GM23338 (cell line): ENCODE measurements around the gene BAX. TPM values are rescaled to one million over a fixed set of nuclear protein-coding genes. Genes with fewer than 3 reads are reported as not detected.

Experiments
- ATAC-seq: fragments of 200-7000 bp; cut with Tn5 transposase; 3 replicates; pipeline ENCODE4 v1.9.1; 2020
- DNase-seq: peaks from one replicate; pipeline ENCODE4 v3.0.0-alpha.2; 2015; ENCODE audit warnings: low spot score
- H2AFZ ChIP-seq: fragments of 200-600 bp; sonication (generic); 2 replicates; pipeline ENCODE4 v1.8.0; 2016; ENCODE audit warnings: antibody characterized with exemption, mild to moderate bottlenecking, moderate library complexity
- H3F3A ChIP-seq: fragments of 200-600 bp; sonication (generic); replicated peaks from 2 replicates; pipeline ENCODE4 v1.8.0; 2017; ENCODE audit warnings: antibody characterized with exemption, mixed run types, low read depth
- H3K27ac ChIP-seq: fragments of 200-600 bp; sonication (generic); 2 replicates; pipeline ENCODE4 v1.6.1; 2016; ENCODE audit warnings: low read depth
- H3K27me3 ChIP-seq: fragments of 200-600 bp; sonication (generic); 2 replicates; pipeline ENCODE4 v1.8.0; 2016; ENCODE audit warnings: mild to moderate bottlenecking, mixed run types, moderate library complexity; ENCODE audit not compliant: insufficient read depth
- H3K36me3 ChIP-seq: fragments of 200-600 bp; sonication (generic); 2 replicates; pipeline ENCODE4 v1.8.0; 2016; ENCODE audit warnings: mild to moderate bottlenecking; ENCODE audit not compliant: insufficient read depth
- H3K4me1 ChIP-seq: fragments of 200-600 bp; sonication (generic); 2 replicates; pipeline ENCODE4 v1.8.0; 2016; ENCODE audit warnings: mild to moderate bottlenecking, moderate library complexity; ENCODE audit not compliant: insufficient read depth
- H3K4me2 ChIP-seq: fragments of 200-600 bp; sonication (generic); 2 replicates; pipeline ENCODE4 v1.7.1; 2017; ENCODE audit warnings: mixed run types
- H3K4me3 ChIP-seq: fragments of 200-600 bp; sonication (generic); 2 replicates; pipeline ENCODE4 v1.6.1; 2016; ENCODE audit warnings: mixed run types
- H3K79me2 ChIP-seq: fragments of 200-600 bp; sonication (generic); replicated peaks from 2 replicates; pipeline ENCODE4 v1.8.0; 2017; ENCODE audit warnings: mild to moderate bottlenecking; ENCODE audit not compliant: insufficient read depth
- H3K9me2 ChIP-seq: fragments of 200-600 bp; sonication (generic); 2 replicates; pipeline ENCODE4 v1.8.0; 2017; ENCODE audit not compliant: insufficient read depth
- H4K20me1 ChIP-seq: fragments of 200-600 bp; sonication (generic); replicated peaks from 2 replicates; pipeline ENCODE4 v1.8.0; 2017; ENCODE audit warnings: mild to moderate bottlenecking; ENCODE audit not compliant: insufficient read depth
- H3K27ac Mint-ChIP-seq: 2 replicates; pipeline ENCODE4 v1.8.0; 2020; ENCODE audit warnings: inconsistent platforms, mild to moderate bottlenecking, moderate library complexity, mixed read lengths
- H3K27me3 Mint-ChIP-seq: 3 replicates; pipeline ENCODE4 v1.8.0; 2022; ENCODE audit warnings: low read depth, mild to moderate bottlenecking, moderate library complexity, mixed read lengths, inconsistent platforms; ENCODE audit not compliant: insufficient read depth, poor library complexity
- H3K36me3 Mint-ChIP-seq: 3 replicates; pipeline ENCODE4 v1.8.0; 2021; ENCODE audit warnings: low read depth, mild to moderate bottlenecking, inconsistent platforms, moderate library complexity, mixed read lengths
- H3K4me1 Mint-ChIP-seq: 3 replicates; pipeline ENCODE4 v1.8.0; 2020; ENCODE audit warnings: mild to moderate bottlenecking, inconsistent platforms, mixed read lengths
- H3K4me3 Mint-ChIP-seq: 3 replicates; pipeline ENCODE4 v1.8.0; 2021; ENCODE audit warnings: moderate library complexity, mild to moderate bottlenecking, inconsistent platforms, mixed read lengths
- H3K9me3 Mint-ChIP-seq: 3 replicates; pipeline ENCODE4 v1.8.0; 2020; ENCODE audit warnings: moderate library complexity, mild to moderate bottlenecking, inconsistent platforms, mixed read lengths
- CREB1 ChIP-seq: fragments of 250-450 bp; sonication (Bioruptor Pico); IDR thresholded peaks from 2 replicates; pipeline ENCODE4 v1.5.0; 2020; ENCODE audit warnings: low read depth, mild to moderate bottlenecking, moderate library complexity
- EZH2 ChIP-seq: fragments of 200-600 bp; sonication (generic); IDR thresholded peaks from one replicate; pipeline ENCODE4 v1.8.0; 2017; ENCODE audit warnings: antibody characterized with exemption, mild to moderate bottlenecking, low read depth; ENCODE audit not compliant: unreplicated experiment
- EZH2phosphoT487 ChIP-seq: fragments of 200-600 bp; sonication (generic); IDR thresholded peaks from one replicate; pipeline ENCODE4 v1.8.1; 2018; ENCODE audit warnings: antibody characterized with exemption; ENCODE audit not compliant: unreplicated experiment
- JUNB ChIP-seq: IDR thresholded peaks from one replicate; pipeline ENCODE4 v1.6.1; 2016; ENCODE audit warnings: antibody characterized with exemption; ENCODE audit not compliant: unreplicated experiment
- NANOG ChIP-seq: IDR thresholded peaks from 2 replicates; pipeline ENCODE4 v1.6.1; 2016; ENCODE audit warnings: antibody characterized with exemption, borderline replicate concordance
- POLR2AphosphoS5 ChIP-seq: IDR thresholded peaks from 2 replicates; pipeline ENCODE4 v1.6.1; 2016; ENCODE audit warnings: antibody characterized with exemption, low read depth
- STAT1 ChIP-seq: IDR thresholded peaks from one replicate; pipeline ENCODE4 v1.6.1; 2016; ENCODE audit warnings: antibody characterized with exemption; ENCODE audit not compliant: unreplicated experiment
- ZNF114 ChIP-seq: fragments of 250-450 bp; sonication (Bioruptor Pico); IDR thresholded peaks from 2 replicates; pipeline ENCODE4 v1.5.0; 2020; ENCODE audit warnings: mild to moderate bottlenecking, moderate library complexity
- ZNF331 ChIP-seq: fragments of 250-450 bp; sonication (Bioruptor Pico); IDR thresholded peaks from 2 replicates; pipeline ENCODE4 v1.5.0; 2020; ENCODE audit warnings: low read depth, mild to moderate bottlenecking, moderate library complexity
- polyA plus RNA-seq: library from polyadenylated mRNA; unstranded; fragments of >200 nt; fragmentation: Nextera tagmentation; extraction: Ambion mirVana; gene quantifications from 2 replicates; pipeline ENCODE4 v1.2.1, GENCODE V29; 2016
- total RNA-seq: library from RNA; depleted of rRNA; stranded (reverse); fragments of >200 nt; shearing (Covaris generic); gene quantifications from 2 replicates; pipeline ENCODE4 v1.2.3, GENCODE V29; 2014
- TF ChIP-seq, protein P1 (sequence below): IDR thresholded peaks from one replicate; pipeline ENCODE4 v1.6.1; 2018; ENCODE audit warnings: antibody characterized with exemption; ENCODE audit not compliant: unreplicated experiment
- TF ChIP-seq, protein P2 (sequence below): fragments of 250-450 bp; sonication (Bioruptor Pico); IDR thresholded peaks from 2 replicates; pipeline ENCODE4 v1.5.0; 2020; ENCODE audit warnings: mild to moderate bottlenecking, moderate library complexity
- TF ChIP-seq, protein P3 (sequence below): IDR thresholded peaks from 2 replicates; pipeline ENCODE4 v1.6.1; 2016; ENCODE audit warnings: antibody characterized with exemption
- TF ChIP-seq, protein P4 (sequence below), 2 experiments: fragments of 200-600 bp in 1 of 2; sonication (generic) in 1 of 2; conservative IDR thresholded peaks; 2 replicates each; pipeline versions ENCODE4 v1.5.1 to v1.6.1; 2016 to 2017; ENCODE audit warnings: antibody characterized with exemption in 2 of 2, low read depth in 2 of 2, mild to moderate bottlenecking in 2 of 2, moderate library complexity in 1 of 2

The BAX gene
- total and polyA plus RNA-seq, 2 experiments from 2014 or later: 179 to 261 TPM

DNA sequence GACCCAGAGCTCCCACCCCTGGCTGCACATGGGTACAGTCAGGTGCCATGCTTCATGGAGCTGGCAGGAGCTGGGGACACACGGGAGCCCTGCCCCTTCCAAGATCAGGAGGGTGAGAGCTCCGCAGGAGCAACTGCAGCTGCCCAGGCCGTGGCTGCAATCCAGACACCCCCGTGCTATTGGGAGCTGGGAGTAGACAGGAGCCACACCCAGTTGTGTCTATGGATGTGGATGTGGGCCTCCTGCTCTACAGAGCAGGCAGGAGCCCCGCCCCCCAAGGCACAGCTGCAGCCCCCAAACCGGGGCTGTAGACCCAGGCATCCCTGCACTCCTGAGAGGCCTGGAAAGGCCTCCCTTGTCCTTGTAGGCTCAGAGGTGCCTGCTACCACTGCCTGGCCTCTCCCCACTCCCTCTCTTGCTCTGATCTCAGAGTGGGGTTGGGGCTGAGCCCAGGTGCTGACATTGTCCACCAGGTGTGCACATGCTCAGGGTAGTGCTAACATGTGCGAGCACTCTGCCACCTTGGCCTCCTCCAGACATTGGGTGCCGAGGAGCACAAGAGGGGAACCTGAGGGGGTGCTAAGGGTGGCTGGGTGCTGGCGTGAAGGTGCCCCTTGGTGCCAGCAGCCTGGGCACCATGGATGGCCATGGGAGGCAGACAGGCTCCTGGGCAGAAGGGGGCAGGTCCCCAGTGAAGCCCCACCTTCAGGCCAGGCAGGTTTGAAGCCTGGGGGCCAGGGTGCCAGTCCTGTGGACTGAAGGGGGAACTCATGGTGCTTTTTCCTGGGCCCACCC is 8.0 kb upstream of the BAX start:
- Mint-ChIP-seq H3K27me3 (peaks cover 14% of the 10 kb centered on the region), H3K36me3 (peaks cover 17% of the 10 kb centered on the region; the same call in 2 of the 3 replicates), H3K9me3 (peaks cover 23% of the 10 kb centered on the region), H3K4me1 (no peaks in the 10 kb centered on the region), H3K27ac (no peak overlapping the region), H3K4me3 (no peak overlapping the region)
- Histone ChIP-seq H3K4me2 (no peak overlapping the region), H4K20me1 (no peaks in the 10 kb centered on the region), H3K4me3 (no peak overlapping the region), H2AFZ (no peak overlapping the region), H3K36me3 (no peaks in the 10 kb centered on the region), H3K27ac (no peak overlapping the region), H3K27me3 (no peaks in the 10 kb centered on the region), H3K9me2 (no peaks in the 10 kb centered on the region), H3K79me2 (no peaks in the 10 kb centered on the region), H3K4me1 (no peaks in the 10 kb centered on the region), H3F3A (no peaks in the 10 kb centered on the region)
- ATAC-seq: no peak
- DNase-seq: no peak
- TF ChIP-seq EZH2phosphoT487 (no peak), STAT1 (no peak), JUNB (no peak), NANOG (no peak), ZNF331 (CRISPR knock-in tag) (no peak), CREB1 (CRISPR knock-in tag) (no peak), POLR2AphosphoS5 (no peak), ZNF114 (CRISPR knock-in tag) (no peak), EZH2 (no peak)
- TF ChIP-seq, protein P1, sequence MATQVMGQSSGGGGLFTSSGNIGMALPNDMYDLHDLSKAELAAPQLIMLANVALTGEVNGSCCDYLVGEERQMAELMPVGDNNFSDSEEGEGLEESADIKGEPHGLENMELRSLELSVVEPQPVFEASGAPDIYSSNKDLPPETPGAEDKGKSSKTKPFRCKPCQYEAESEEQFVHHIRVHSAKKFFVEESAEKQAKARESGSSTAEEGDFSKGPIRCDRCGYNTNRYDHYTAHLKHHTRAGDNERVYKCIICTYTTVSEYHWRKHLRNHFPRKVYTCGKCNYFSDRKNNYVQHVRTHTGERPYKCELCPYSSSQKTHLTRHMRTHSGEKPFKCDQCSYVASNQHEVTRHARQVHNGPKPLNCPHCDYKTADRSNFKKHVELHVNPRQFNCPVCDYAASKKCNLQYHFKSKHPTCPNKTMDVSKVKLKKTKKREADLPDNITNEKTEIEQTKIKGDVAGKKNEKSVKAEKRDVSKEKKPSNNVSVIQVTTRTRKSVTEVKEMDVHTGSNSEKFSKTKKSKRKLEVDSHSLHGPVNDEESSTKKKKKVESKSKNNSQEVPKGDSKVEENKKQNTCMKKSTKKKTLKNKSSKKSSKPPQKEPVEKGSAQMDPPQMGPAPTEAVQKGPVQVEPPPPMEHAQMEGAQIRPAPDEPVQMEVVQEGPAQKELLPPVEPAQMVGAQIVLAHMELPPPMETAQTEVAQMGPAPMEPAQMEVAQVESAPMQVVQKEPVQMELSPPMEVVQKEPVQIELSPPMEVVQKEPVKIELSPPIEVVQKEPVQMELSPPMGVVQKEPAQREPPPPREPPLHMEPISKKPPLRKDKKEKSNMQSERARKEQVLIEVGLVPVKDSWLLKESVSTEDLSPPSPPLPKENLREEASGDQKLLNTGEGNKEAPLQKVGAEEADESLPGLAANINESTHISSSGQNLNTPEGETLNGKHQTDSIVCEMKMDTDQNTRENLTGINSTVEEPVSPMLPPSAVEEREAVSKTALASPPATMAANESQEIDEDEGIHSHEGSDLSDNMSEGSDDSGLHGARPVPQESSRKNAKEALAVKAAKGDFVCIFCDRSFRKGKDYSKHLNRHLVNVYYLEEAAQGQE: no peak
- TF ChIP-seq, protein P2, sequence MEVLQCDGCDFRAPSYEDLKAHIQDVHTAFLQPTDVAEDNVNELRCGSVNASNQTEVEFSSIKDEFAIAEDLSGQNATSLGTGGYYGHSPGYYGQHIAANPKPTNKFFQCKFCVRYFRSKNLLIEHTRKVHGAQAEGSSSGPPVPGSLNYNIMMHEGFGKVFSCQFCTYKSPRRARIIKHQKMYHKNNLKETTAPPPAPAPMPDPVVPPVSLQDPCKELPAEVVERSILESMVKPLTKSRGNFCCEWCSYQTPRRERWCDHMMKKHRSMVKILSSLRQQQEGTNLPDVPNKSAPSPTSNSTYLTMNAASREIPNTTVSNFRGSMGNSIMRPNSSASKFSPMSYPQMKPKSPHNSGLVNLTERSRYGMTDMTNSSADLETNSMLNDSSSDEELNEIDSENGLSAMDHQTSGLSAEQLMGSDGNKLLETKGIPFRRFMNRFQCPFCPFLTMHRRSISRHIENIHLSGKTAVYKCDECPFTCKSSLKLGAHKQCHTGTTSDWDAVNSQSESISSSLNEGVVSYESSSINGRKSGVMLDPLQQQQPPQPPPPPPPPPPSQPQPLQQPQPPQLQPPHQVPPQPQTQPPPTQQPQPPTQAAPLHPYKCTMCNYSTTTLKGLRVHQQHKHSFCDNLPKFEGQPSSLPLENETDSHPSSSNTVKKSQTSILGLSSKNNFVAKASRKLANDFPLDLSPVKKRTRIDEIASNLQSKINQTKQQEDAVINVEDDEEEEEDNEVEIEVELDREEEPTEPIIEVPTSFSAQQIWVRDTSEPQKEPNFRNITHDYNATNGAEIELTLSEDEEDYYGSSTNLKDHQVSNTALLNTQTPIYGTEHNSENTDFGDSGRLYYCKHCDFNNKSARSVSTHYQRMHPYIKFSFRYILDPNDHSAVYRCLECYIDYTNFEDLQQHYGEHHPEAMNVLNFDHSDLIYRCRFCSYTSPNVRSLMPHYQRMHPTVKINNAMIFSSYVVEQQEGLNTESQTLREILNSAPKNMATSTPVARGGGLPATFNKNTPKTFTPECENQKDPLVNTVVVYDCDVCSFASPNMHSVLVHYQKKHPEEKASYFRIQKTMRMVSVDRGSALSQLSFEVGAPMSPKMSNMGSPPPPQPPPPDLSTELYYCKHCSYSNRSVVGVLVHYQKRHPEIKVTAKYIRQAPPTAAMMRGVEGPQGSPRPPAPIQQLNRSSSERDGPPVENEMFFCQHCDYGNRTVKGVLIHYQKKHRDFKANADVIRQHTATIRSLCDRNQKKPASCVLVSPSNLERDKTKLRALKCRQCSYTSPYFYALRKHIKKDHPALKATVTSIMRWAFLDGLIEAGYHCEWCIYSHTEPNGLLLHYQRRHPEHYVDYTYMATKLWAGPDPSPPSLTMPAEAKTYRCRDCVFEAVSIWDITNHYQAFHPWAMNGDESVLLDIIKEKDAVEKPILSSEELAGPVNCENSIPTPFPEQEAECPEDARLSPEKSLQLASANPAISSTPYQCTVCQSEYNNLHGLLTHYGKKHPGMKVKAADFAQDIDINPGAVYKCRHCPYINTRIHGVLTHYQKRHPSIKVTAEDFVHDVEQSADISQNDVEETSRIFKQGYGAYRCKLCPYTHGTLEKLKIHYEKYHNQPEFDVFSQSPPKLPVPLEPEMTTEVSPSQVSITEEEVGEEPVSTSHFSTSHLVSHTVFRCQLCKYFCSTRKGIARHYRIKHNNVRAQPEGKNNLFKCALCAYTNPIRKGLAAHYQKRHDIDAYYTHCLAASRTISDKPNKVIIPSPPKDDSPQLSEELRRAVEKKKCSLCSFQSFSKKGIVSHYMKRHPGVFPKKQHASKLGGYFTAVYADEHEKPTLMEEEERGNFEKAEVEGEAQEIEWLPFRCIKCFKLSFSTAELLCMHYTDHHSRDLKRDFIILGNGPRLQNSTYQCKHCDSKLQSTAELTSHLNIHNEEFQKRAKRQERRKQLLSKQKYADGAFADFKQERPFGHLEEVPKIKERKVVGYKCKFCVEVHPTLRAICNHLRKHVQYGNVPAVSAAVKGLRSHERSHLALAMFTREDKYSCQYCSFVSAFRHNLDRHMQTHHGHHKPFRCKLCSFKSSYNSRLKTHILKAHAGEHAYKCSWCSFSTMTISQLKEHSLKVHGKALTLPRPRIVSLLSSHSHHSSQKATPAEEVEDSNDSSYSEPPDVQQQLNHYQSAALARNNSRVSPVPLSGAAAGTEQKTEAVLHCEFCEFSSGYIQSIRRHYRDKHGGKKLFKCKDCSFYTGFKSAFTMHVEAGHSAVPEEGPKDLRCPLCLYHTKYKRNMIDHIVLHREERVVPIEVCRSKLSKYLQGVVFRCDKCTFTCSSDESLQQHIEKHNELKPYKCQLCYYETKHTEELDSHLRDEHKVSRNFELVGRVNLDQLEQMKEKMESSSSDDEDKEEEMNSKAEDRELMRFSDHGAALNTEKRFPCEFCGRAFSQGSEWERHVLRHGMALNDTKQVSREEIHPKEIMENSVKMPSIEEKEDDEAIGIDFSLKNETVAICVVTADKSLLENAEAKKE (CRISPR knock-in tag): no peak
- TF ChIP-seq, protein P3, sequence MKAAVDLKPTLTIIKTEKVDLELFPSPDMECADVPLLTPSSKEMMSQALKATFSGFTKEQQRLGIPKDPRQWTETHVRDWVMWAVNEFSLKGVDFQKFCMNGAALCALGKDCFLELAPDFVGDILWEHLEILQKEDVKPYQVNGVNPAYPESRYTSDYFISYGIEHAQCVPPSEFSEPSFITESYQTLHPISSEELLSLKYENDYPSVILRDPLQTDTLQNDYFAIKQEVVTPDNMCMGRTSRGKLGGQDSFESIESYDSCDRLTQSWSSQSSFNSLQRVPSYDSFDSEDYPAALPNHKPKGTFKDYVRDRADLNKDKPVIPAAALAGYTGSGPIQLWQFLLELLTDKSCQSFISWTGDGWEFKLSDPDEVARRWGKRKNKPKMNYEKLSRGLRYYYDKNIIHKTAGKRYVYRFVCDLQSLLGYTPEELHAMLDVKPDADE: no peak
- TF ChIP-seq, protein P4, sequence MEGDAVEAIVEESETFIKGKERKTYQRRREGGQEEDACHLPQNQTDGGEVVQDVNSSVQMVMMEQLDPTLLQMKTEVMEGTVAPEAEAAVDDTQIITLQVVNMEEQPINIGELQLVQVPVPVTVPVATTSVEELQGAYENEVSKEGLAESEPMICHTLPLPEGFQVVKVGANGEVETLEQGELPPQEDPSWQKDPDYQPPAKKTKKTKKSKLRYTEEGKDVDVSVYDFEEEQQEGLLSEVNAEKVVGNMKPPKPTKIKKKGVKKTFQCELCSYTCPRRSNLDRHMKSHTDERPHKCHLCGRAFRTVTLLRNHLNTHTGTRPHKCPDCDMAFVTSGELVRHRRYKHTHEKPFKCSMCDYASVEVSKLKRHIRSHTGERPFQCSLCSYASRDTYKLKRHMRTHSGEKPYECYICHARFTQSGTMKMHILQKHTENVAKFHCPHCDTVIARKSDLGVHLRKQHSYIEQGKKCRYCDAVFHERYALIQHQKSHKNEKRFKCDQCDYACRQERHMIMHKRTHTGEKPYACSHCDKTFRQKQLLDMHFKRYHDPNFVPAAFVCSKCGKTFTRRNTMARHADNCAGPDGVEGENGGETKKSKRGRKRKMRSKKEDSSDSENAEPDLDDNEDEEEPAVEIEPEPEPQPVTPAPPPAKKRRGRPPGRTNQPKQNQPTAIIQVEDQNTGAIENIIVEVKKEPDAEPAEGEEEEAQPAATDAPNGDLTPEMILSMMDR (conservative IDR thresholded peaks at IDR 0.05; ENCODE audit: low read depth in 2 of 2): no peak
